Stimulated activated naive B cell treated with anti-CD40 and anti-IgM and Interleukin-4, amounts not matched to agents 10 μg/mL and 1 μg/mL and 100 μg/mL, for 72 hours (primary cell): ENCODE data around the gene ACVR2A.

ENCODE experiments used
- ATAC-seq, 2 donors: fragments of 150-1000 bp; cut with Tn5 transposase; replicated peaks; 2 replicates each; pipeline ENCODE4 v1.10.0; 2021; ENCODE audit warnings: moderate library complexity in 1 of 2
- DNase-seq: peaks from one replicate; pipeline ENCODE4 v3.0.0; 2021
- H3K27ac Mint-ChIP-seq: one replicate; pipeline ENCODE4 v1.8.0; 2022; ENCODE audit warnings: mild to moderate bottlenecking, mixed read lengths
- H3K27me3 Mint-ChIP-seq, 2 donors: one replicate each; pipeline ENCODE4 v1.8.0; 2022; ENCODE audit warnings: mixed read lengths in 2 of 2
- H3K36me3 Mint-ChIP-seq, 2 donors: one replicate each; pipeline ENCODE4 v1.8.0; 2022; ENCODE audit warnings: mixed read lengths in 2 of 2, mild to moderate bottlenecking in 1 of 2
- H3K4me1 Mint-ChIP-seq, 2 donors: one replicate each; pipeline ENCODE4 v1.8.0; 2022; ENCODE audit warnings: mixed read lengths in 2 of 2, mild to moderate bottlenecking in 1 of 2
- H3K4me3 Mint-ChIP-seq, 2 donors: one replicate each; pipeline ENCODE4 v1.8.0; 2022; ENCODE audit warnings: mild to moderate bottlenecking in 2 of 2, mixed read lengths in 2 of 2, moderate library complexity in 1 of 2
- H3K9me3 Mint-ChIP-seq, 2 donors: one replicate each; pipeline ENCODE4 v1.8.0; 2022; ENCODE audit warnings: mixed read lengths in 2 of 2, mild to moderate bottlenecking in 1 of 2

Gene ACVR2A

DNA sequence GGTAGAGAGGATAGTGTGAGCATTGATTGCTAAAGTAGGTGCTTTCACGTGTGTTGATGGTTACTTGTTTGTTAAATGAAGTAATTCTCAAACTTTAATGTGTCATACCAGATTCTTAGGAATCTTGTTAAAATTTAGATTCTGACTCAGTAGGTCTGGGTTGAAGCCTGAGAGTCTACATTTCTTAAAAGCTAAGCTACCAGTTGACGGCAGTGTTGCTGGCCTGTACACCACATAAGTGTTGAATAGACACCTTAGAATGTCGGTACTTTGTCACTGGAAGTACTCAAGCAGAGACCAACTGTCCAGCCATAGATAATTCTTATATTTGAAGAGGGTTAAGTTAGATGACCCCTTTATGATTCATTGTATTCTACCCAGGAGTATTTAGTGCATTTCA is 79.8 kb downstream of the ACVR2A start:
- Mint-ChIP-seq H3K27me3 (no peaks in the 10 kb centered on the region), H3K27ac (no peak overlapping the region), H3K4me1 (no peaks in the 10 kb centered on the region), H3K4me3 (no peak overlapping the region), H3K36me3 (peaks cover 0 to 1% of the 10 kb centered on the region in 2 donors), H3K9me3 (no peaks in the 10 kb centered on the region)
- ATAC-seq (no peak), DNase-seq (no peak)

- Mint-ChIP-seq H3K4me3 (no peak overlapping the region), H3K9me3 (no peaks in the 10 kb centered on the region), H3K36me3 (peaks cover 0 to 1% of the 10 kb centered on the region in 2 donors), H3K4me1 (no peaks in the 10 kb centered on the region), H3K27ac (no peak overlapping the region), H3K27me3 (no peaks in the 10 kb centered on the region)
- DNase-seq = no peak
- no peak for ATAC-seq
These were observed 81.1 kb downstream of the ACVR2A start for GRCh38 chr2:147925886-147926285.

- peaks cover 0 to 3% of the 10 kb centered on the region in 2 donors for H3K36me3 Mint-ChIP-seq
- no peaks in the 10 kb centered on the region for H3K9me3 Mint-ChIP-seq
- no peak overlapping the region for H3K4me3 Mint-ChIP-seq
- H3K4me1 Mint-ChIP-seq = no peaks in the 10 kb centered on the region
- no peak overlapping the region for H3K27ac Mint-ChIP-seq
- no peak for ATAC-seq
- no peaks in the 10 kb centered on the region for H3K27me3 Mint-ChIP-seq
- DNase-seq = no peak
These were observed 82.3 kb downstream of the ACVR2A start for GRCh38 chr2:147927053-147927588.

DNA sequence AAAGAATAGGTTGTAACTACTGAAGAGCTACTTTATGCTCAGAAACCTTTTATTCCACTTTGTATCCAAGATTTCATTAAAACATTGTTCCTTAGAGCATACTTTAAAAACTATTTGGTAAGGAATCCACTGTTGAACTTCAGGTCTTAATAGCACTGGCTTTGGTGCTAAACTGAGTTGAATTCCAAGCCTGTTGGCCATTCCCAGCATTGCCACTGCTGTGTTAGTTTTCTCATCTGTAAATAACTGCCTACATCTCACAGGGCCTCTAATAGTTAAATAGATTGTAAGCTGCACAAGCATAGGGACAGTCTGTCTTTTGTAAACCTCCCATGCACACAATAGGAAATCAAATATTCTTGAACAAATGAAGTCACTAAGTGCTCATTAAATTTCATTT is 89.1 kb downstream of the ACVR2A start:
- no peak overlapping the region for H3K4me3 Mint-ChIP-seq
- H3K9me3 Mint-ChIP-seq = no peaks in the 10 kb centered on the region
- no peak for ATAC-seq
- no peak overlapping the region for H3K27ac Mint-ChIP-seq
- H3K4me1 Mint-ChIP-seq = no peaks in the 10 kb centered on the region
- no peak for DNase-seq
- peaks cover 3 to 19% of the 10 kb centered on the region in 2 donors for H3K36me3 Mint-ChIP-seq
- H3K27me3 Mint-ChIP-seq = no peaks in the 10 kb centered on the region

DNA sequence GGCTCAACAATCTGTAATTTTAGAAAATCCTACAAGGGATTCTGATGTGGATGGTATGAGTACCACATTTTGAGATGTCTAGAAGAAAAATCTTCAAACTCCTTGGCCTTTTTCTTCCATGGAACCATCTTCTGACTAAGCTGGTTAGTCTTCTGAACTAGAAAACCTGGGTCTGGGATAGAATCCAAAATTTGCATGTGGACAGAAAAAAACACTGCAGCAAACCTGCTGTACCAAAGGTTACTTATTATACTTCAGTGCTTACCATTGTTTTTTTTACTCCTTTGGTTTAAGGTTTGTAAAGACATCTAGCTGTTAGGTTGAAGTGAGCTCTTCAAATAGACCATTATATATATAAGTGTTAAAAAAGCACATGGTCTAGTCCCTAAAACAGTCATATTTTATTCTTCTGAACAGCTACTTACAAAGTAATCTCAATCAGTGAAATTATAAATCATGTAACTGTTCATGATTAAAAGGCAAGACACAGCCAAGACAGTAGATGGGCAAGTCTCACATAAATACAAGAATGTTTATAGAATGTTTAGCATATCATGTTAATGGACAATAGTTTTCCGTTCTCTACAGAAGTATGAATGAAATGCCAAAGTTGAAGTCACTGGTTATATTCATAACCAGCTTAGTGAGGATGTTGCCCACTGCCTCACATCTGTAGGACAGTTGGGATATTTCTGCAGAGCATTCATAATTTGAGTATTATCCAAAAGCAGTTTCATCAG is 90.2 kb downstream of the ACVR2A start:
- DNase-seq = no peak
- Mint-ChIP-seq H3K4me3 (no peak overlapping the region), H3K9me3 (no peaks in the 10 kb centered on the region), H3K4me1 (no peaks in the 10 kb centered on the region), H3K27ac (no peak overlapping the region), H3K36me3 (peaks cover 3 to 19% of the 10 kb centered on the region in 2 donors), H3K27me3 (no peaks in the 10 kb centered on the region)
- ATAC-seq = no peak

- no peak for DNase-seq
- H3K9me3 Mint-ChIP-seq = no peaks in the 10 kb centered on the region
- H3K27me3 Mint-ChIP-seq = no peaks in the 10 kb centered on the region
- H3K27ac Mint-ChIP-seq = no peak overlapping the region
- peaks cover 2 to 17% of the 10 kb centered on the region in 2 donors for H3K36me3 Mint-ChIP-seq
- no peak overlapping the region for H3K4me3 Mint-ChIP-seq
- ATAC-seq = no peak
- H3K4me1 Mint-ChIP-seq = no peaks in the 10 kb centered on the region
These were observed 93.0 kb downstream of the ACVR2A start for GRCh38 chr2:147937744-147938349.

GRCh38 chr2:147939313-147939712 is 94.5 kb downstream of the ACVR2A start:
- Mint-ChIP-seq H3K4me3 (no peak overlapping the region), H3K9me3 (no peaks in the 10 kb centered on the region), H3K36me3 (peaks cover 9 to 17% of the 10 kb centered on the region in 2 donors), H3K4me1 (no peaks in the 10 kb centered on the region), H3K27ac (no peak overlapping the region), H3K27me3 (no peaks in the 10 kb centered on the region)
- DNase-seq = no peak
- ATAC-seq = no peak

DNA sequence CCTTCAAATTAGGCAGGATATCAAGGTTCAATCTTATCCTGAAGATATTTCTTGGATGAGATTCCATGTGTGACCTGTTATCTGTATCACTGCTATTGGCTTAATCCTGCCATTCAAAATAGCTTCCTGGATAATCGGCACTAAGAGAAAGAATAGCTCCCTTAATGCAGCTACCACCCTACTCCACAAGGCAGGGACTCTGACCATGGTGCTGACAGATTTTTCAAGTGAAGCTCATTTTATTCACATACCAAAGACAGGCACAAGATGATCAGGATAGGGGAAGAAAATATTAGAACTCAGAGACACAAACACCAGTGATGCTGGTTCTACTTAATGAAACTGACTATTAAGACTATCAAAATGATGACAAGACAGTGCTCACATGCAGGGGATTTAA is 100.8 kb downstream of the ACVR2A start:
- DNase-seq = no peak
- Mint-ChIP-seq H3K9me3 (no peaks in the 10 kb centered on the region), H3K4me3 (no peak overlapping the region), H3K27me3 (no peaks in the 10 kb centered on the region), H3K4me1 (peaks cover 0 to 2% of the 10 kb centered on the region in 2 donors), H3K27ac (no peak overlapping the region), H3K36me3 (peaks cover 14 to 18% of the 10 kb centered on the region in 2 donors)
- no peak for ATAC-seq

DNA sequence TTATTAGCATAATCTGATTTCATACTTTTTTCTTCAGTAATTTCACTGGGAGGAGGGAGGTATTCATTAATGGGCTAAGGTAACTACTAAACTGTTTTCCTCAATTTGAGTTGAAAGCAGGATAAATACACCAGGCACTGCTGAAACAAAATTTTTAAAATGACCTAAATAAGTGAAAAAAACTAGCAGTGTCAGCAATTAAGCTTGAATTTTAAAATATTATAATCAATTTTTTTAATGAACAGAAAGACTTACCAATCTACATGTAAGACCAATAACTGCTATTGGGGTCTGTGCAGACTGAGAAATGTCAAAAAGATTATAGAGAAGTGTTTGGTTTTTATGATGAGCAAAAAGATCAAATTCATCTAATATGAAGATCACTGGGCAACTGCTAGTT is 107.3 kb downstream of the ACVR2A start:
- H3K4me1 Mint-ChIP-seq = no peaks in the 10 kb centered on the region
- no peaks in the 10 kb centered on the region for H3K27me3 Mint-ChIP-seq
- ATAC-seq = no peak
- no peak overlapping the region for H3K27ac Mint-ChIP-seq
- no peaks in the 10 kb centered on the region for H3K9me3 Mint-ChIP-seq
- H3K36me3 Mint-ChIP-seq = peaks cover 19 to 22% of the 10 kb centered on the region in 2 donors
- no peak for DNase-seq
- H3K4me3 Mint-ChIP-seq = no peak overlapping the region

- Mint-ChIP-seq H3K36me3 (peaks cover 50 to 61% of the 10 kb centered on the region in 2 donors), H3K27me3 (no peaks in the 10 kb centered on the region), H3K27ac (no peak overlapping the region), H3K9me3 (peaks cover 18 to 23% of the 10 kb centered on the region in 2 donors), H3K4me3 (no peak overlapping the region), H3K4me1 (peaks cover 8 to 30% of the 10 kb centered on the region in 2 donors)
- ATAC-seq (no peak), DNase-seq (no peak)
These were observed 123.7 kb downstream of the ACVR2A start for GRCh38 chr2:147968571-147968970.

GRCh38 chr2:147976102-147976501 is 131.3 kb downstream of the ACVR2A start:
- Mint-ChIP-seq H3K27me3 (no peaks in the 10 kb centered on the region), H3K27ac (no peak overlapping the region), H3K4me1 (peaks cover 10 to 26% of the 10 kb centered on the region in 2 donors), H3K36me3 (peaks cover 20 to 25% of the 10 kb centered on the region in 2 donors), H3K9me3 (peaks cover 0 to 3% of the 10 kb centered on the region in 2 donors), H3K4me3 (no peak overlapping the region)
- DNase-seq (no peak), ATAC-seq (no peak)

DNA sequence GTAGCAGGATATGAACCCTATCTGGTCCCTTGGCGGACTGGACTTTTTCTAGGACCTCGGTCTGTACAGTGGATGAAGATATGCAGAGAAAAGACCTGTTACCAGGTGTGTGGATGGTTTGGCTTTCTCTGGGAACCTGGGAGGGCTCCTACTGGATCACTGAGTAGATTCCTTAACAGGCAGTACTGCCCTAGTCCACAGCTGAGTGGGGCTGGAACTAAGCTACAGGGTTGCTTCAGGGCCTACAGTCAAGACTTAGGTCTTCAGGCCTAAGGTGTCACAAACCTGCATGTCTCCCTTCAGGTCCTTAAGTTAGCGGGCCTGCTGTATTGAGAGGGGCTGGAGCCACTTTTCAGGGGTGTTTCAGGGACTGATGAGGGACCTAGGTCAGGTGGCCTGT is 132.8 kb downstream of the ACVR2A start:
- H3K9me3 Mint-ChIP-seq = peaks cover 0 to 3% of the 10 kb centered on the region in 2 donors

More for the DNA sequence above, 132.8 kb downstream of the ACVR2A start:
- Mint-ChIP-seq H3K27me3 (no peaks in the 10 kb centered on the region), H3K4me3 (no peak overlapping the region), H3K36me3 (peaks cover 16 to 25% of the 10 kb centered on the region in 2 donors), H3K4me1 (peaks cover 10 to 29% of the 10 kb centered on the region in 2 donors), H3K27ac (no peak overlapping the region)
- DNase-seq = no peak
- no peak for ATAC-seq
